Mucosa of descending colon (tissue), 3 donors: ENCODE data around the gene CHRND. TPM values are rescaled to one million over a fixed set of nuclear protein-coding genes. Genes with fewer than 3 reads are reported as not detected.

ENCODE experiments used
- ATAC-seq: fragments of 200-7000 bp; cut with Tn5 transposase; one replicate; pipeline ENCODE4 v1.9.1; 2020; ENCODE audit warnings: mild to moderate bottlenecking, moderate library complexity
- DNase-seq, 3 donors: peaks; one replicate each; pipeline ENCODE4 v3.0.0-alpha.2; 2020
- H3K36me3 ChIP-seq: fragments of 200-600 bp; one replicate; pipeline ENCODE4 v1.8.0; 2021; ENCODE audit warnings: low read depth, mild to moderate bottlenecking
- H3K4me1 ChIP-seq: fragments of 200-600 bp; one replicate; pipeline ENCODE4 v1.8.0; 2021; ENCODE audit warnings: low read depth, mild to moderate bottlenecking
- H3K4me3 ChIP-seq: fragments of 200-600 bp; one replicate; pipeline ENCODE4 v1.8.0; 2021; ENCODE audit warnings: mild to moderate bottlenecking
- H3K9me3 ChIP-seq: fragments of 200-600 bp; one replicate; pipeline ENCODE4 v1.8.0; 2021; ENCODE audit warnings: mild to moderate bottlenecking
- CTCF ChIP-seq: fragments of 200-600 bp; IDR thresholded peaks from one replicate; pipeline ENCODE4 v1.8.0; 2022; ENCODE audit warnings: antibody characterized with exemption, mild to moderate bottlenecking
- intact Hi-C, 2 donors: fragments of 100-400 bp; cut with DNase I in 1 of 2; cut with micrococcal nuclease in 1 of 2; formaldehyde crosslinking; loops; one replicate each; pipeline versions ENCODE4 v1.11.0 to v1.11.1; 2022; cut with DNase I, micrococcal nuclease
- total RNA-seq, 3 donors: library from RNA; stranded (reverse); fragmentation: NEBNext Ultra II Directional in 2 of 3; extraction: Animal tissue kit (Norgen Biotek cat#: 25700) in 2 of 3; gene quantifications; one replicate each; pipeline versions ENCODE4 v1.2.1 to v1.2.4, GENCODE V29; 2021 to 2023
- donor health status: DM: no; HTN: no; CAD: no; lungs with moderate emphysema.
- donor health status: DM: no; HTN: no; CAD: no.
- donor health status: DM: no; HTN: yes; CAD: no.

The CHRND gene
- total RNA-seq, 3 donors from 2014 or later, result not detected

- intact Hi-C loops, result no loop called here
- TF ChIP-seq CTCF, result no peak
- ATAC-seq (no peak), DNase-seq (no peak)
- no peaks in the 10 kb centered on the region for H3K4me1 ChIP-seq
- H3K4me3 ChIP-seq, result no peak overlapping the region
- H3K36me3 ChIP-seq, result no peaks in the 10 kb centered on the region
- no peaks in the 10 kb centered on the region for H3K9me3 ChIP-seq
Observed at GRCh38 chr2:232495292-232495691, 30.7 kb upstream of the CHRND start.

GRCh38 chr2:232496501-232497270 is 29.3 kb upstream of the CHRND start:
- Histone ChIP-seq H3K4me1 (no peaks in the 10 kb centered on the region), H3K36me3 (no peaks in the 10 kb centered on the region), H3K4me3 (no peak overlapping the region), H3K9me3 (no peaks in the 10 kb centered on the region)
- DNase-seq, result no peak
- ATAC-seq, result no peak
- intact Hi-C loops, result no loop called here
- TF ChIP-seq CTCF, result no peak

GRCh38 chr2:232497348-232497747 is 28.6 kb upstream of the CHRND start:
- no peak for TF ChIP-seq CTCF
- ATAC-seq (no peak), DNase-seq (no peak)
- H3K36me3 ChIP-seq, result no peaks in the 10 kb centered on the region
- no peaks in the 10 kb centered on the region for H3K9me3 ChIP-seq
- no peak overlapping the region for H3K4me3 ChIP-seq
- H3K4me1 ChIP-seq, result no peaks in the 10 kb centered on the region
- intact Hi-C loops, result no loop called here

GRCh38 chr2:232498452-232498851 is 27.5 kb upstream of the CHRND start:
- Histone ChIP-seq H3K9me3 (no peaks in the 10 kb centered on the region), H3K4me3 (no peak overlapping the region), H3K4me1 (peaks cover 5% of the 10 kb centered on the region), H3K36me3 (no peaks in the 10 kb centered on the region)
- ATAC-seq (no peak), DNase-seq (no peak)
- TF ChIP-seq CTCF, result no peak
- intact Hi-C loops, result no loop called here

GRCh38 chr2:232501331-232501771 is 24.6 kb upstream of the CHRND start:
- peaks cover 6% of the 10 kb centered on the region for H3K4me1 ChIP-seq
- intact Hi-C loops, result no loop called here
- TF ChIP-seq CTCF, result no peak
- no peaks in the 10 kb centered on the region for H3K36me3 ChIP-seq
- no peaks in the 10 kb centered on the region for H3K9me3 ChIP-seq
- no peak overlapping the region for H3K4me3 ChIP-seq
- no peak for DNase-seq
- ATAC-seq, result no peak
